ENCODE results near the gene PFN4. TPM values are rescaled to one million over a fixed set of nuclear protein-coding genes. Genes with fewer than 3 reads are reported as not detected.

PFN4 gene
- total and polyA plus RNA-seq, 2 of the 4 experiments (the other 2 are of a cell fraction): 0.36 to 0.48 TPM

- intact Hi-C loops (cut with micrococcal nuclease) (no loop called here), dilution Hi-C loops (cut with HindIII; ENCODE audit: low sequenced_read_pairs, unreplicated experiment) (no loop called here)
These were observed 40.5 kb upstream of the PFN4 start for GRCh38 chr2:24163601-24164000.

More at GRCh38 chr2:24163601-24164000, 40.5 kb upstream of the PFN4 start:
- no peak for TF ChIP-seq BHLHE40 (IDR thresholded peaks at IDR 0.05; ENCODE audit: low read depth, low read length)
- TF ChIP-seq MXI1 (IDR thresholded peaks at IDR 0.05; ENCODE audit: borderline replicate concordance, low read depth, low read length): no peak
- TF ChIP-seq RFX5 (IDR thresholded peaks at IDR 0.05; ENCODE audit: low read depth, low read length): no peak
- no peak for TF ChIP-seq SMC3 (IDR thresholded peaks at IDR 0.05; ENCODE audit: low read depth, low read length)
- no peak for TF ChIP-seq NFE2L2 (IDR thresholded peaks at IDR 0.05; ENCODE audit: low read depth, low read length)
- TF ChIP-seq POLR2A (IDR thresholded peaks at IDR 0.05; ENCODE audit: low read depth, low read length): no peak
- no peak for TF ChIP-seq USF2 (IDR thresholded peaks at IDR 0.05; ENCODE audit: low read depth, low read length)
- TF ChIP-seq ELK1 (IDR thresholded peaks at IDR 0.05; ENCODE audit: borderline replicate concordance, low read depth, low read length): no peak
- TF ChIP-seq MAZ (IDR thresholded peaks at IDR 0.05; ENCODE audit: borderline replicate concordance, low read depth, low read length): no peak
- TF ChIP-seq CHD1 (IDR thresholded peaks at IDR 0.05; ENCODE audit: low read depth, low read length): no peak
- no peak for TF ChIP-seq FOS (IDR thresholded peaks at IDR 0.05; ENCODE audit: low read depth, low read length)
- ATAC-seq (ENCODE audit: low read depth) (no peak), DNase-seq (no peak)
- no peaks in the 10 kb centered on the region for H4K20me1 ChIP-seq (ENCODE audit: insufficient read depth, low read length)
- H3K9me3 ChIP-seq (ENCODE audit: control insufficient read depth, insufficient read depth, low read length): no peaks in the 10 kb centered on the region
- no peak overlapping the region for H3K18ac ChIP-seq (ENCODE audit: low read depth, low read length)
- H2BK20ac ChIP-seq (ENCODE audit: low read depth, low read length): no peak overlapping the region
- no peaks in the 10 kb centered on the region; the same call in 1 of the 2 replicates for H3K9me1 ChIP-seq (ENCODE audit: insufficient read depth, low read length)
- H3K56ac ChIP-seq (ENCODE audit: extremely low read depth, insufficient read depth, low read length): no peak overlapping the region
- H3K27me3 ChIP-seq (ENCODE audit: control insufficient read depth, insufficient read depth, low read length): no peaks in the 10 kb centered on the region; the same call in 1 of the 2 replicates
- no peak overlapping the region for H4K8ac ChIP-seq (ENCODE audit: low read depth in 2 of 2, low read length in 2 of 2)
- ChIA-PET POLR2A (ENCODE audit: unreplicated experiment) (no interaction called here), CTCF (interaction anchor here (1.1 kb wide), 1 partner anchor 9 kb away, joined by 4 read pairs; no protein-coding TSS in a partner anchor)
- no peak overlapping the region for H3K23ac ChIP-seq (ENCODE audit: low read depth, low read length)
- no CpG with 5 or more reads among the region's 2 CpGs for WGBS, 2 experiments (ENCODE audit: extremely low coverage in 2 of 2, insufficient read length in 1 of 2)
- no peaks in the 10 kb centered on the region for H3K4me1 ChIP-seq (ENCODE audit: control insufficient read depth, insufficient read depth, low read length)
- no peaks in the 10 kb centered on the region for H3K36me3 ChIP-seq (ENCODE audit: control insufficient read depth, insufficient read depth, low read length)
- no peak overlapping the region for H4K5ac ChIP-seq (ENCODE audit: low read depth, low read length)
- H3K79me1 ChIP-seq (ENCODE audit: low read depth in 1 of 2, low read length in 2 of 2): no peaks in the 10 kb centered on the region
- H2BK120ac ChIP-seq (ENCODE audit: low read depth, low read length): no peak overlapping the region
- H2AK9ac ChIP-seq (replicated peaks; ENCODE audit: low read depth, low read length, poor library complexity): no peak overlapping the region
- H3K4me3 ChIP-seq (ENCODE audit: insufficient read depth, low read depth, low read length): no peak overlapping the region
- H2BK15ac ChIP-seq (ENCODE audit: low read depth, low read length): no peak overlapping the region
- no peak overlapping the region for H3K9ac ChIP-seq (ENCODE audit: low read depth, low read length)
- no peak overlapping the region for H3K4ac ChIP-seq (ENCODE audit: low read depth, low read length)
- no peak overlapping the region for H2BK5ac ChIP-seq (ENCODE audit: low read depth, low read length, poor library complexity, severe bottlenecking)
- in situ Hi-C loops (cut with MboI; ENCODE audit: low sequenced_read_pairs): no loop called here
- no peak overlapping the region for H3K4me2 ChIP-seq (ENCODE audit: low read depth, low read length)
- H4K91ac ChIP-seq (ENCODE audit: insufficient read depth, low read depth, low read length): no peak overlapping the region
- BruUV-seq (replicated peaks): no TSS peak
- no peak overlapping the region for H3K14ac ChIP-seq (replicated peaks; ENCODE audit: low read depth, low read length)
- H2AFZ ChIP-seq (replicated peaks; ENCODE audit: low read length, poor library complexity): no peak overlapping the region
- H2AK5ac ChIP-seq (ENCODE audit: low read depth, low read length): no peak overlapping the region
- H3K27ac ChIP-seq (ENCODE audit: insufficient read depth, low read length): no peak overlapping the region
